HG03175 (cell line): ENCODE data around the gene CWH43.
"Not testable (repeated sequence)": the region's sequence is repeated elsewhere in the genome, so short reads cannot be mapped to it uniquely, and the experiment has no call there.

Source experiments
- ATAC-seq: cut with Tn5 transposase; IDR thresholded peaks from one replicate; pipeline ENCODE4 v1.9.1; 2021; ENCODE audit warnings: mild to moderate bottlenecking, moderate library complexity; ENCODE audit not compliant: unreplicated experiment

The CWH43 gene

DNA sequence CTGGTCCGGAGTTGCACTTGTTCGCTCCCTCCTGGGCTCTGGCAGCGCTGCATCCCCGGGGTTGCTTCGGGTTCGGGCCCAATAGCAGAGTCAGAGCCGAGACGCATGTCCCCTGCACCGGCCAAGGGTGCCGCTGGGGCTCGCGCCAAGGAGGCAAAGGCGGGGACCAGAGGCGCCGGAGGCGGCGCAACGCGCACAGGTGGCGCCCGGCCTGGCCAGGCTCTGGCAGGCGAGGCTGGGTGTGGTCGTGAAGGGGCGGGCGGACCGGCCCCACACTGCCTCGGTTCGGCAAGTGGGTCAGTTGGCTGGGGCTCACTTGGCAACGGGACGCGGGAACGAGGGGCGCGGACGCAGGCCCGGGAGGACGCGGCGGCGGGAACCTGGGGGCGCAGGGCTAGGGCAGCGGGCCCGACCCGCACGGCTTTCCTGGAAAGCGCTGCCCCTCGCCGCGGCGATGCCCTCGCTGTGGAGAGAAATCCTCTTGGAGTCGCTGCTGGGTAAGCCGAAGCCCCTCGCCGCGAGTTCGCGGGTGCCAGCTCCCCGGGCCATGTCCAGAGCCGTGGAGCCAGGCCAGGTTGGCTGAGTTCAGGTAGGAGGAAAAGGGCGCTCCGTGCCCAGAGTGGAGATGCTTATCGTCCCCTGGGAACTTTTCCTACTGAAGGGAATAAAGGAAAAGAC is at the start of gene CWH43:
Gene CWH43, plus strand, starts transcription at position 300 of the 678 bp plus-strand sequence. Its CDS starts 155 bp downstream, at position 455.
- no peak for ATAC-seq

DNA sequence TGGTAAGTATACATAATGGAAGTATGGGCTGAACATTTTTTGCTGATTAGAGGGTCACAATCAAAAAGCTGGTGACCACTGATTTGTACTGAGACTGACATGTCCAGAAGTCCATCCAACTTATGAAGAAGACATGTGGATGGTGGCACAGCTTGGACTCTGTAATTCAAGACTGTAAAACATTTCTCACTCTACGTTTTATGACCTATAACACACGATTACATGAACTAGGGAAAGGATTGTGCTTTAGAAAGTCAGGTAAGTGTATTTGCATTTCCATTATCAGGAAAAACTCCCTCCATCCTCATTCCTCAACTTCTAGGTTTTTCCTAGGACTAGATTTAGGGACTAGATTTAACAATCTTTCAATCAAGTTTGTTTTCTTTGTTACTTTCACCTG is 49.0 kb upstream of the CWH43 start:
- no peak for ATAC-seq

DNA sequence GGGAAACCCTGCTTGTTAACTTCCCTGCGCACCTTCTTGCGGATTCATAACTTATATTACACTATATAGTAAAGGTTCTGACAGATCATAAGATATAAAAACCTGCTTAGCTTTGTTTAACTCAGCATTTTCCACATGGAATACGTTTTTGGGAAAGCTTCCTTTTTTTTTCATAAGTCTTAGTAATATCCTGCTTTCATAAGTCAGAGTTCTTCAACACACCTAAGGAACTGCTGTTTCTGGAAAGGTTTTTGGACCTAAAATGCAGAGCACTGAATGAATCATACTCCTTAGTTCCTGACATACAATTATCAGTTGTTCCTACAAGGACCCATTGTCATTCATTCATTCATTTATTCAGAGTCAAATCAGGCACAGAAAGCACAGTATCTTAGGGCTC is 47.2 kb upstream of the CWH43 start:
- ATAC-seq: no peak

DNA sequence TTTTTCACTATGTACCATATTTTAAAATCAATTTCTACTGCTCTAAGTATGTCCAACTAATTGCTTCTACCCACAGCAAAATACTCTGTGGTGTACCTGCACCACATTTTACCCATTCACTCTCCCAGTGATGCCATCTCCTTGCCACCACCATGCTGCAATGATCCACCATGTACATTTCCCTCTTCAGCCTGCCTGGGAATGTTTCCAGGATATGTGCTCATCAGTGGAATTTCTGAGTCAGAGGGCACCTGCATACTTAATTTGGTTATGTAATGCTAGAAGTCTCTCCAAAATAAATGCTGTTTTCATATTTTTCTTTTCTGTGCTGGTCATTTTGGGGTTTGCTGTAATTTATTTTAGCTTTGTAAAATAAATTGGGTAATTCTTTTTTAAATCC is 46.3 kb upstream of the CWH43 start:
- ATAC-seq: no peak

DNA sequence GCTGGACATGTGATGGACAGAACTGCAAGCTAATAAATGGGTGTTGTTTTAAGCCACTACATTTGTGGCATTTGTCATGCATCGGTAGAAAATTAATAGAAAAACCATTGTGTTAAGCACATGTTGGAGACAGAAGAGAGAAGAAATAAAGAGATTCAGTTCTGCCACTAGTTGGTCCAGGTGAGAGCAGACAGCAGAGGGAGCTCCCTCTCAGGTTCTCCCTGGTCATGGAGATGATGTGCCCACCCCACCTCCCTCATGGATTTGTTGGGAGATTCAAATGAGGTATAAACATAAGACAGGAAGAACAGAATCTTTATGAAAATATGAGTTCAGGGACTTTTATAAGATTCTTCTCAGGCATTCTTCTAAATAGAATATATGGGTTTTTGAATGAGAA is 42.7 kb upstream of the CWH43 start:
- no peak for ATAC-seq

DNA sequence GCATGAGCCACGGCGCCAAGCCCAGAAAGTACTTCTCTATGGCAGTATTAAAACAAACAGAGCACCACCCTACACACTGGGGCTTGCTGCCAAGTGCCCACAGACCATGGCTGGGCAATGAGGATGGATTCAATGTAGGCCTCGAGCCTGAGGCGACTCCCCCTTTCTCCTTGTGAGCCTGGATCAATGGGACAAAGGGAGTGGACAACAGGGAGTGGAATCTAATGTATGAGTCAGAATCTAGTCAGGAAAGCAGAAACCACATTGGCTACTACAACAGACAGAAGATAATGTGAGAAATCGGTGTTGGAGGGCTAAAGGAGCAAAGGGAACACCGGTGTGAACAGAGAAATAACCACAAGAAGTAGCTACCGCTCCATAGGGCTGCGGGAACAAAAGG is 41.8 kb upstream of the CWH43 start:
- no peak for ATAC-seq

DNA sequence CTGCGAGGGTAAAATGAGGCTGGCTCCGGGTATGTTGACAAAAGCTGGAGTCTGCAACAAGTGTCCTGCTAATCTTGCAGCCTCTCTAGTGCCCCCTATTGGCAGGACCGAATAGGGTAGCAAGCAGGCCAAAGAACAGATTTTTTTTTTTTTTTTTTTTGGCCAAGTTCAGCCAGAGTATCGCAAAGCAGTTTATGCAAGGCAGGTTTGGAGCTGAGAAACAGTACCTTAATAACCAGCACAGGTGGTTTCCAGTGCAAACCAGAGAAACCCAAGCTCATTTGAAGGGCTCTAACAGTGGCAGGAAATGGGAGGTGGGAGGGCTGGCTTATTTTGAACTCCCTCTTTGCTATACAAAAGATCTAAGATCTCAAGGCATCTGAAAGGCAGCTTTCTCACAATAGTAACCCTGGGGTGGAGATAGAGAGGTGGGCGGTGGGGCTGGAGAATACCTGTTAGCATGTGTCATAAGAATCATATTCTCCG is 41.3 kb upstream of the CWH43 start:
- no peak for ATAC-seq

DNA sequence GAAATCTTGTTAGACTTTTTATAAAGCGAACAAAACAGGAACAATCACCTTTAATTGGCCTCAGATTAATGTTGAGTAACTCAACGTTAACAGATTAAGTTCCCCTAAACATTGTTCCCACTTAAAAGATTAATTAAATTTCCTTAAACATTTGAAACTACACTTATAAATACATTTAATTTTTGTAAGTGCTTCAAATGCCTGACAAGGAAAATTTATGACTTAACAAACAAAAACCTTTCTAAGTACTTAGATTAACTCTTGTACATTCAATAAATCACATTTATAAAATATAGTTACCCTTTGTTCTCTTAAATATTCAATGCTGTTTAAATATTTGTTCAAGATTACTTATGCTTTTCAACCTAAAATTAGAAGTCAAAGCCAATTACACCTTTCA is 40.1 kb upstream of the CWH43 start:
- no peak for ATAC-seq

DNA sequence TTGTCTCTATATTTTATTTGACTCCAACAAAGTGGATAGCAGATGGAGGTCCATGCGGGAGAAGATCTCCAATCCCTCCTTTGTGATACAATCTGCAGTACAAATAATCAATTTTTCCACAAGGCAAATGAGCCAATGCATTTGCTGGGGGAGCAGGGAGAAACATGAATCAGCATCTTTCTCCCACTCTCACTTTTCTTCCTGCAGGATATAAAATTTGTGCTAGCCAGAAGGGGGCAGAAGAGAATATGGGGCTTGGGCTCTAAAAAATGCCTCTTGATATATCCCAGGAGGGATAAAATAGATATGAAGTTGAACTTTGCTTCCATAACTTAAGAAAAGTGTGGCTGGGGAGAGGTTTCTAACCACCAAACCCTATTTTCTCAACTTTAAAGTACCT is 38.3 kb upstream of the CWH43 start:
- no peak for ATAC-seq

DNA sequence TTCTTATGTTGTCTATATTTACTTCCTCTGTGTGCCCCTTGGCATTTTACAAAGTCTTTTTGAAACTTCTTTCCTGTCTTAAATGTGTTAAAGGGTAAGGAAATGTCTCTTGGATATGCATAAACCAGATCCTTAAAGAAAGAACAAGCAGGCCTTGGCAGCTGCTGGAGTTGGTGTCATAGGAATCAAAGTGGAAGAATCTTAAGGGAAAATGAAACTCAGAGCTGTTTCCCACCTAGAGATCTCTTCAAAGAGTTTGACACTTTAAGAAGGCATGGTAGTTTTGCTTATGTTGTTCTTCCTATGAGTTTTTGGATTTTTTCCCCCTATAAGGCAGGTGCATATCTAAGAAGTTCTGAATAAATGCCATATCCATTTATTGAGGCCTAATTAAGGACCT is 37.0 kb upstream of the CWH43 start:
- ATAC-seq: no peak

DNA sequence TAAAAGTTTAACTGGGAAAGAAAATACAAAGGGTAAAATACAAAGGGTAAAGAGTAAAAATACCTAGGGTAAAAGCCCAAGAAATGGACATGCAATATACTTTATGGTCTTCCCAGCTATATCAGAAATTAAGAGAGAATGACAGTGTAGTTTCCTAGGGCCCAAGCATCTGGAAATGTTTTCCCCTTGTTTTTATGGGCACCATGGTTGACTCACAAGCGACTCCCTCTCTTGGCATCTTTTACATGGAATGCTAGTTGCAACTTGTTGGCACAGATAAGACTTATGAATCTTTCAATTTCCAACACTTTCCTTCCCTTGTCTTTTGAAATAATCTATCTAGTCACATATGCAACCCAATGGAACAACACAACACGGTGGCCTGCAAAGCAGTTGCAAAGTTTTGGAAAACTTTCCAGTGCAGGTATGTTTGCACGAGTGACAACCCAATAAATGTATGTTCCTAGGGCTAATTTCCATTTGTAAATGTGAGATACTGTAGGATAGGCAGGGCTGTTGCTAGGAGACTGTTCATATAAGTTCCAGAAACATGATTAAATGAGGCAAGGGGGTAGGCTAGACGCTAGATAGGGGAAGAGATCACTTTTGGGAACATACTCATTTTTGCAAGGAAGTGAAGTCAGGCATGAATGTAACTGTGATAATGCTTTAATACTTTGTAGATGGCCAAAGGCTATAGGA is 36.4 kb upstream of the CWH43 start:
- ATAC-seq: no peak

DNA sequence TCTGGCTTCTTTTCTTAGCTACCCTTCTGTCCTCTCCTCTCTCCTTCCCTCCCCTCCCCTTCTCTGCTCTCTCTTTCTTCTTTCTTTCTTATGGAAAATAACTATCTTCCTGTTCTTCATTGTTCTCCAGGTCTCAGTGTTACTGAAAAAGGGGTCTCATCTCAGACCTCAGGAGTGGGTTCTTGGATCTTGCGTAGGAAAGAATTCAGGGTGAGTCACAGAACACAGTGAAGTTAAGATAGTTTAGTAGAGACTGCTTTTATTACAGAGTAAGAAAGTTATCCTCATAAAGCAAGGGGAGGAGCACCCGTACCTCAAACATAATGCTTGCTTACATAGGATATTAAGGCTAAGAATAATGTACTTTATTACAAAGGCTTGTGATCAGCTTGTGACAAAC is 31.8 kb upstream of the CWH43 start:
- ATAC-seq: no peak

DNA sequence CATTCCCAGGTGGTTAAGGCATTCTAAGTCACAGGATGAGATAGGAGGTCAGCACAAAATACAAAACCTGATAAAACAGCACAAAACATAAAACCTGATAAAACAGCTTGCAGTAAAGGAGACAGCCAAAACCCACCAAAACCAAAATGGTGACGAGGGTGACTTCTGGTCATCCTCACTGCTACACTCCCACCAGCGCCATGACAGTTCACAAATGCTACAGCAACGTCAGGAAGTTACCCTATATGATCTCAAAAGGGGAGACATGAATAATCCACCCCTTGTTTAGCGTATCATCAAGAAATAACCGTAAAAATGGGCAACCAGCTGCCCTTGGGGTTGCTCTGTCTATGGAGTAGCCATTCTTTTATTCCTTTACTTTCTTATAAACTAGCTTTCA is 28.7 kb upstream of the CWH43 start:
- ATAC-seq: not testable (repeated sequence)

DNA sequence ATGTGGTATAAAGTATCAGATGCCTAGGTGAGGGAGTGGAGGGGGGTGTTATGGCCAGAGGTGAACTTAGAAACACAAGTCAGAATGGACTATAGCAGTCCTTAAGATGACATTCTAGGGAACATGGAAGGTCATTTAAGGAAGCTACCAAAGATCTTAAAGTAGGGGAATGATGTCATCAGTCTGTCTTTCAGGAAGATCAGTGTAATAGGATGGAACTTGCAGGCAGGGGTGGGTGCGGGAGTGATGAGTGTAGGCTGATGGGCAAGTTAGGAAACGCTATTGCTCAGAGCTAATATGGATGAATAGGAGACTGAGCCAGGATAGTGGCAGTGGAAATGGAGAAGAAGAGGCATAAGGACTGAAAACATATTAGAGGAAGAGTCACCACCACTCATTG is 27.5 kb upstream of the CWH43 start:
- ATAC-seq: no peak

DNA sequence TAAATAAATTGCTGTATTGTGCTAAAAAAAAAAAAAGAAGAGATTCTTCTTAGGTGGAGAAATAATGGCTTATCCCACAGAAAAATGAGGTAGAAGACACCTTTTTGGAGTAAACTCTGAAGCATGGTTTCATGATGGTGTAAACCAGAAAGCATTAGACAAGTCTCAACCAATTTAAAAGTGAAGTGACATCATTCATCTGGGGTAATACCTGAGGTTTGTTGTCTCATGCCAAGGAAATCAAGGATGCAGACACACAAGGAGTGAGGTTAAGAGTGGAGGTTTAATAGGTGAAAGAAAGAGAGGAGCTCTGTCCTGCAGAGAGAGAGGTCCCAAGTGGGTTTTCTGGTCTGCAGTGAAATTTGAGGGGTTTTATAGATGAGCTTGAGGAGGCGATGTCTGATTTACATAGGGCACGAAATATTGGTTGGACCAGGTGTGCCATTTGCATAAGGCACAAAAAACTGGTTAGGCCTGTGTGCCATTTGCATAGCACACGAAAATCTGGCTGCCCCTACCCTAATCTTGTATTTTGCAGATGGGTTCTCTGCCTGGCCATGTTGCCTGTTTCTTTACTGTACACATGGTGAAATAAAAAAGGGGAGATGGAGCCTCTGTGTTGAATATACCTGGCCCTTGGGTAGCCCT is 25.0 kb upstream of the CWH43 start:
- ATAC-seq: no peak

DNA sequence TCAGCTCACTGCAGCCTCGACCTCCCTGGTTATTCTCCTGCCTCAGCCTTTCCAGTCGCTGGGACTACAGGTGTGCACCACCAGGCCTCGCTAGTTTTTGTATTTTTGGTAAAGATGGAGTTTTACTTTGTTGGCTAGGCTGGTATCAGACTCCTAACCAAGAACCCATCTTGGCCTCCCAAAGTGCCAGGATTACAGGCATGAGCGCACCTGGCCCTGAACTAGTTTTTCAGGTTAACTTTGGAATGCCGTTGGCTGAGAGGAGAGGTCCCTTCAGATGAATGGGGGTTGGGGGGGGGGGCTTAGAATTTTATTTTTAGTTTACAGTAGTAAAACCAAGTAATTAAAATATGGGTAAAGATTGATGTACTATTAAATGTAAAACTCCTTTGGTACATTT is 23.4 kb upstream of the CWH43 start:
- ATAC-seq: no peak

DNA sequence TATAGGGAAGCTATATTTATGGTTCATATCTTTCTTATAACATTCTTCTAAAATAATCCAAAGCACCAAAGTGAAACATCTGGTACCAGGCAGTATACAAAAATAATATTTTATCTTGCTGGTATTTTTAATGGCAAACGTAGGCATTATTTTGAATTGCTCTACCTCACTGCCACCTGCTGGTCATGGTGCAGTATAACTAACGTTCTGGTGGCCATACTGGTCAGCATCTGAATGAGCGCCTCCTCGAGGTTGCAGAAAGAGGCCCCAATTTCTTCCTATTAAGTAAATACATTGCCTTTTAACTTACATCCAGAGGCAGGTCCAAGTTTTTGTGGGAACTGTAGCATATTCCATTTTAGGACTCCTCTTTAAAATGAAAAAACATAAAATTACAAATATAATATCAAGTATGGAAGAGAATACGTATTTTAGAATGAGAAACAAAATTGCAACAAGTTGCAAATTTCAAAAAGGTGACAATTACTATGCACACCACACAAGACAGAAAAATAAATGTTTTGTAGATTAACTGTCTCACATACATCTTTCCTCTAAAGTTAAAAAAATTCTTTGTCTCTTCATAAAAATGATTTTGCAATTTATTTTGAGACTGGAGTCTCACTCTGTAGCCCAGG is 22.9 kb upstream of the CWH43 start:
- peak; percentile 88 for ATAC-seq

DNA sequence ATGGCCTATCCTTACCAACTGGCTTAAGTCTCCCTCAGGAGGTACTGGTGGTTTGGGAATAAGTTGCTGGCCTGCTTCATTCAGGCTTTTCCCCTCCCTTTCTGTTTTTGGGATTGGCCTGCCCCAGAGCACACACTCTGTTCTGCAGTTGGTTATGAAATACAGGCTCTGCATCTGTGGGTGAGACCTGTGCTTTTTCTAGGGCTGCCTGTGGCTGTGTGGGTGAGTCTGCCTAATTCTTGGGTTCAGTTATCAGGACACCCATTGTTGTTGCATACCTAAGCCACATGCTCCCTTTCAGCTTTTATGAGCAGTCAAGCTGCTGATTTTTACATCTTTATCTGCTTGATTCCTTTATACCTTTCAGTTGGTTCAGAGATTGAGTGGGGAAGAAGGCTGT is 19.0 kb upstream of the CWH43 start:
- ATAC-seq: no peak

DNA sequence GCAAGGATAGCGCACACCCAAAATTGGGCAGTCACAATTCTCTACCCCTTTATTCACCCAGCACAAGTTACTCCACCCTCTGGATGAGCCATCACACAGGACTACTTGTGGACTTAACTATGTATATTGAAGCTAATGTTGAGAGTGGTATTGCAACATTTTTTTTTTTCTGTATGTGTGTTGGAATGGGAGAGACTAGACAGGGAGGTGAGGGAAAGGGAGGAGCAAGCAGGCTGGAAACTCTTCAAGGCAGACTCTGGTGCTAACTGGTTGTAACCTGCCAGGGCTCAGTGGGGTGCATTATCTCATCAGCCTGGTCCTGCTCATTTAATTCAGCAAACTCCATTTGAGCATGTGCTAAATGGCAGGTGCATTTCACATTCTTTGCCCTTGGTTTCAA is 18.4 kb upstream of the CWH43 start:
- ATAC-seq: no peak

DNA sequence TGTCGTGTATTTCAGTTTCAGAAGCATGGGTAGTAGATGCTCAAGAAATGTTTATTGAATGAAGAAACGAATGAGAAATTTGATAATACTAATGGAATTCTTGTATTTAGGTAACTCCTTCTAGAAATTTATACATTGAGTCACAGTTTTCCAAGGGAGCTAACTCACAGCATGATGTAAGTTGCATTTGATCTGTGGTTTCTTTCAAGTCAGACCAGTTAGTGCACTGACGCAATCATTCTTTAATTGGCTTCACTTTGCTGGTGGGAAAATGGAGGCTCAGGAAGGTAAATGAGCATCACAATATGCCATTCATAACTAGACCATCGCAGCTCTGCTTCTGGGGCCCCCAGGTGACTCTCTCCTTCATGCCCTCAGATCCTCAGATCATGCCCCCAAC is 17.3 kb upstream of the CWH43 start:
- no peak for ATAC-seq

DNA sequence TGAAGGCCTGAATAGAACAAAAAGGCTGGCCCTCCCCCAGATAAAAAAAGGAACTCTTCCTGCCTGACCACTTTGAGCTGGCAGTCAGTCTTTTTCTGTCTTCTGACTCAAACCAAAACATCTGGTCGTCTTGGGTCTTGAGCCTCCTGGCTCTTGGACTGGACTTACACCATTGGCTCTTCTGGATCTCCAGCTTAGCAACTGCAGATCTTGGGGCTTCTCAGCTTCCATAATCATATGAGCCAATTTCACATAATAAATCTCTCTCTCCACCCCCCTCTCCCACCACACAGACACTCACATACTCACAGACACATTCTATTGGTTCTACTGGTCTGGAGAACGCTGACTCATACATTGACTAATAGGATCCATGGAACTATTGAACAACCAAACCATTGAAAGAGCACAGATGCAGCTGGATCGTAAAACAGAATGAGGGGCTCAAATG is 15.6 kb upstream of the CWH43 start:
- no peak for ATAC-seq
